ENCODE measurements around the gene PCF11.

DNA sequence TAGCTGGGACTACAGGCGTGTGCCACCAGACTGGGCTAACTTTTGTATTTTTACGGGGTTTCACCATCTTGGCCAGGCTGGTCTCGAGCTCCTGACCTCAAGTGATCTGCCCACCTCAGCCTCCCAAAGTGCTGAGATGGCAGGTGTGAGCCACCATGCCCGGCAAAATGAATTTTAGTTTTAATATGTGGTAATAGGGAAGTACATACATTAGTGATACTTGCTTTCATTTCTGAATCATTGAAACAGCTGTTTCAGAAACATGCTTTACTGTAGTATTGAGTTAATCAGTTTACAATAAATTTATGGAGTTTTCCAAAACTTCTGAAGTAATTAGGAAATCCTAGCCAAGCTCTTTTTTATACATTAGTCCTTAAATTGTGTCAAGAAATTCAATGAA is 15.6 kb downstream of the PCF11 start:
- TF ChIP-seq, protein P1, sequence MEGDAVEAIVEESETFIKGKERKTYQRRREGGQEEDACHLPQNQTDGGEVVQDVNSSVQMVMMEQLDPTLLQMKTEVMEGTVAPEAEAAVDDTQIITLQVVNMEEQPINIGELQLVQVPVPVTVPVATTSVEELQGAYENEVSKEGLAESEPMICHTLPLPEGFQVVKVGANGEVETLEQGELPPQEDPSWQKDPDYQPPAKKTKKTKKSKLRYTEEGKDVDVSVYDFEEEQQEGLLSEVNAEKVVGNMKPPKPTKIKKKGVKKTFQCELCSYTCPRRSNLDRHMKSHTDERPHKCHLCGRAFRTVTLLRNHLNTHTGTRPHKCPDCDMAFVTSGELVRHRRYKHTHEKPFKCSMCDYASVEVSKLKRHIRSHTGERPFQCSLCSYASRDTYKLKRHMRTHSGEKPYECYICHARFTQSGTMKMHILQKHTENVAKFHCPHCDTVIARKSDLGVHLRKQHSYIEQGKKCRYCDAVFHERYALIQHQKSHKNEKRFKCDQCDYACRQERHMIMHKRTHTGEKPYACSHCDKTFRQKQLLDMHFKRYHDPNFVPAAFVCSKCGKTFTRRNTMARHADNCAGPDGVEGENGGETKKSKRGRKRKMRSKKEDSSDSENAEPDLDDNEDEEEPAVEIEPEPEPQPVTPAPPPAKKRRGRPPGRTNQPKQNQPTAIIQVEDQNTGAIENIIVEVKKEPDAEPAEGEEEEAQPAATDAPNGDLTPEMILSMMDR (conservative IDR thresholded peaks at IDR 0.05; ENCODE audit: low read depth, low read length) = no peak
- TF ChIP-seq EZH2phosphoT487 (IDR thresholded peaks at IDR 0.05; ENCODE audit: borderline replicate concordance, low read length) = no peak
- TF ChIP-seq EZH2 (IDR thresholded peaks at IDR 0.05; ENCODE audit: low read length, unreplicated experiment) = no peak
